ENCODE data around the gene IRF2.

The IRF2 gene

DNA sequence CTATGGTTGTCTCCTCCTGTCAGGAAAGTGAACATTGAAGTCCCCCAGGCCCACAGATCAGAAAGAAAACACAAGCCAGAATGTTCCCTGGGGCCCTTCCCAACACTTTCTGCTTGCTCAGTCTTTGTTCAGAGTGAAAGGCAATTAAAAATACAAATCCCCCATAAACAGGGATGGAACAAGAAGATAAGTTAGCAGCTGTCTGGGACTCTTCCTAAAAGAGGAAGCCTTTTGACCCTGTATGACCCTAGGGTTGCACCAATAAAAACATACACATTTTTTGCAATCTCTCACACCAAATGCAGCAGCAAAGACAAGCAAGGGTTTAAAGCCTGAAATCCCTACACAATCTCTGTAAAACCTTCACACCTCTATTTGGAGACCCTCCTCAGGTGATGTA is 22.6 kb downstream of the IRF2 start:
- in situ Hi-C loops (cut with MboI; ENCODE audit: low sequenced_read_pairs) = no loop called here

DNA sequence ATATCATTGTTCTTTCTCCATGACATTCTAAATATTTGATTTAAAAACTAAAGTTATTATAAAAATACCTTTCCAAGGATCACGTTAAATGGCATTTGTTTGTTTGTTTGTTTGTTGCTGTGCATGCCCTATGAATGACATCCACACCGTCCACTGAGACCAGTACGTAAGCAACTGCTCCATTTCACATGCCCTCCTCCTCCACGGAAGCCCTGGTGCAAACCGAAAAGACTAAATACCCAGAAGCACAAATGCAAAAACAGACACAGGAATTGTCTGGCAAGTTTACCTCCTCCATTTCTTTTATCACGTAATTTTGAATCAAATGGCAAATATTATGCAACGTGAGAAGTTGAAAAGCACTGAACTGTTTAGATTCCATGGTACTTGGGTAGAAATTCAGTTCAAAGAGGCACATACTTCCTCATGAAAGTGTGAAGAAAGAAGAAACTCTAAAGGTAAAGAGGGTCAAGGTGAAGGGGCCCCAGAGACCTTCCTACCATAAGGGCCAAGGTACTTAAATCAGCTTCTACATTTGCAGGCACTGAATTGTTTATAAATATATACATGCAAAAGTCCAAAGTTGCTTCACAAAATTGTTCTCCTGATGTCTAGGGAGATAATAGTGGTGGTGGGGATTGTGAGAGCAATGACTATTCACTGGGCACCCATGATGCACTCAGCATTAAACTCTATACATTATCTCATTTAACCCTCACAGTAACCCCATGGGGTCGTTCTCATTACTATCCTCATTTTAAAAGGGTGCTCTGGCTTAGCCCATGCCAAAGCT is 23.4 kb downstream of the IRF2 start:
- in situ Hi-C loops (cut with MboI; ENCODE audit: low sequenced_read_pairs) = no loop called here

GRCh38 chr4:184450045-184450444 is 24.3 kb downstream of the IRF2 start:
- in situ Hi-C loops (cut with MboI; ENCODE audit: low sequenced_read_pairs) = no loop called here

DNA sequence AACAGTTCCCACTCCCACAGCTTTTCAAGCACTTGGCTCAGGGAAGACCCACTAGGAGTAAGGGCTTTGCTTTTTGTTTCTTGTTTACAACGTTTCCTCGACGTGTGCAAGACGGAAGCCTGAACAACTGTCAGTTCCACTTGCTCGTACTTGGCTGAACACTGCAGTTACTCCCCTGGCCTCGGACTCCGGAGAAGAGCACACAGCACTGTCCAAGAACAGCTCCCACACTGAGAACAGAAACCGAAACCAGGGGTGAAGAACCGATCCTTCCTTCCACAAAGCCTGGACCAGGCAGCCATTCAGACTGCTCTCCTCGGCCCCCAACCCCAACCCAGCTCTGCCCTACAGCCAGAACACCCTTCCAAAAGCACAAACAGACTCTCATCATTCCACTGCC is 25.5 kb downstream of the IRF2 start:
- in situ Hi-C loops (cut with MboI; ENCODE audit: low sequenced_read_pairs) = no loop called here

DNA sequence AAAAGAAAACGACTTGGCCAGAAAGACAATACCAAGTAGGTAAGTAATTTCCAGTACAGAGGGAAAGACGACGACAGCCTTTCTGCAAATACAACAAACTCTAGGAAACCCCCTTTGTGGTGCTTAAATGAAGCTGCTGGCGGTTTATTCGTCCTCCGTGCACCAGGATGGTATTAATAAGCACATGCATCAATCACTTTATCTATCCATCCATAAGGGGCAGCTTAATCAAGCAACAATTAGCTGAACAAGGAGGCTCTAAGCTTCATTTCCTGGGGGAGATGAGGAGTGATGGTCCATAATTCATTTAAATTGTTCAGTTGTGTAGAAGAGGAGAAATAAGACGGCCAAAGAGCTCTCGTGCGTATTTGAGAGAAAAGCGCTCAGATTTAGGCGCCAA is 26.2 kb downstream of the IRF2 start:
- in situ Hi-C loops (cut with MboI; ENCODE audit: low sequenced_read_pairs) = no loop called here

- in situ Hi-C loops (cut with MboI; ENCODE audit: low sequenced_read_pairs) = no loop called here
Measured at GRCh38 chr4:184447664-184448063, 26.7 kb downstream of the IRF2 start.

DNA sequence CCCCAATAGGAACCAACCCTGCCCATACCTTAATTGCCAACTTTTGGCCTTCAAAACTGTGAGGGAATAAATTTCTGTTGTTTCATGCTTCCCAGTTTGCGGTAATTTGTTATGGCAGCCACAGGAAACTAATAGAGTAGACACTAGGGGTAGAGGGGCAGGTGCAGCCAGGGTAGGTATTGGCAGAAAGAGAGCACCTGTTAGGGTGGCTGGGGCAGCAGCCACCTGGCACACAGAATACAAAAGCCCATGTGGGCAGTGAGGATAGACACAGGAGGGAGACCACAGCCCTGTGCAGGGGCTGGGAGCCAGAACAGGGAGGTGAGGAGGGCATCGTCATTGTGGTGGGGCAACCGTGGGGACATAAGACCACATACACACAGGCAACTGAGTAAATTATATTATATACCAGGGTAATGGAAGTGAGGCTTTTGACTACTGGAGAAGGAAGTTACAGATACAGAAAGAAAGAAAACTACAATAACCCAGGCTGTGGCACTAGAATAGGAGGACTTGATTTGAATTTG is 28.2 kb downstream of the IRF2 start:
- in situ Hi-C loops (cut with MboI; ENCODE audit: low sequenced_read_pairs) = no loop called here

- in situ Hi-C loops (cut with MboI; ENCODE audit: low sequenced_read_pairs) = no loop called here
Measured at GRCh38 chr4:184444953-184445309, 29.4 kb downstream of the IRF2 start.

DNA sequence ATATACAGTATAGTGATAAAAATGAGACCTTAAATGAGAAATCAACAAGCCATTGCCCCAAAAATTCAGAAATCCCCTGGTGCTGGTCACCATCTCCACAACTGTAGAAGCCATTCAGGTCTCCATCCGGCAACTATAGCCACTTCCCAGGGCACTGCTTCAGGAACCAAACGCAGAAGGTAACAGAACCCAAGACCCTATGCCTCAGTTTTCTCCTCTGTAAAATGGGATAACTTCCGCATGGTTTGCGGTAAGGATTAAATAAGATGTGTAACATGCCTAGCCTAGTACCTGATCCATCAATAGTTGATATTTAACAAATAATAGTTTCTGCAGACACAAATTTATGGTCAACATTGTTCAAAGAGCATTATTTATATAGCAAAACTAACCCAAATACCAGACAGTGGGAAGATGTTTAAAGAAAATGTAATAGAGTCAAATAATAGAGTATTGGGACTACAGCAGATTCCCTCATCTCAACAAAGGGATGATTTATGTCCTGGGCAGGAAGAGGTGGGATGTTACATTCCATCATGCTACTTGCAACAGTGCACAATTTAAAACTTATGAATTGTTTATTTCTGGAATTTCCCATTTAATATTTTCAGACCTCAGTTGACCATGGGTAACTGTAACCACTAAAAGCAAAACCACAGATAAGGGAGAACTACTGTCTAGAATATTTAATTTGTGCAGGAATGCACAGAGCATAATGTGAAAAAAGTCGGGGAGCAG is 30.0 kb downstream of the IRF2 start:
- in situ Hi-C loops (cut with MboI; ENCODE audit: low sequenced_read_pairs) = no loop called here

DNA sequence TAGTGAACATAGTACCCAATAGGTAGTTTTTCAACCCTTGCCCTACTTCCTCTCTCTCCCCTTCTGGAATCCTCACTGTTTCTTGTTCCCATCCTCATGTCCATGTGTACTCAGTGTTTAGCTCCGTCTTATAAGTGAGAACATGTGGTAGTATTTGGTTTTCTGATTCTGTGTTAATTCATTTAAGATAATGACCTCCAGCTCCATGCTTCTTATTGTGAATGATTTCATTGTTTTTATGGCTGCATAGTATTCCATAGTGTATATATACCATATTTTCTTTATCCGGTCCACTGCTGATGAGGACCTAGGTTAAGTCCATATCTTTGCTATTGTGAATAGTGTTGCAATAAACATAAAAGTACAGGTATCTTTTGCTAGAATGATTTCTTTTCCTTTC is 31.0 kb downstream of the IRF2 start:
- in situ Hi-C loops (cut with MboI; ENCODE audit: low sequenced_read_pairs) = no loop called here

DNA sequence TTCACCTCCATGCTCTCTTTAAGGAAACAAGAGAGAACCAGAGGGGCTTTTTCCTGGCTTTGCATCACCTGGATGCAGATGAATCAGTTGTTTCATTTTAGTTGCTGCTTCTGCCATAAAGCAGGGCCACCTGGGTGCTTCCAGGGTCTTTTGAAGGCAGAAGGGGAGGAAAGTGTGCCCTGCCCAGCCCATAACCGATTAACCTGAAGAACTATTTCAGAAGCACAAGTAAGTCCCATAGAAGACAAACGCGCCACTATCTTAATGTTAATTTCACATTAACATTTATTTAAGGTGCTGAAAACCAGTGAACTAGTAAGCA is 32.1 kb downstream of the IRF2 start:
- in situ Hi-C loops (cut with MboI; ENCODE audit: low sequenced_read_pairs) = no loop called here

GRCh38 chr4:184441461-184442313 is 32.7 kb downstream of the IRF2 start:
- in situ Hi-C loops (cut with MboI; ENCODE audit: low sequenced_read_pairs) = no loop called here

DNA sequence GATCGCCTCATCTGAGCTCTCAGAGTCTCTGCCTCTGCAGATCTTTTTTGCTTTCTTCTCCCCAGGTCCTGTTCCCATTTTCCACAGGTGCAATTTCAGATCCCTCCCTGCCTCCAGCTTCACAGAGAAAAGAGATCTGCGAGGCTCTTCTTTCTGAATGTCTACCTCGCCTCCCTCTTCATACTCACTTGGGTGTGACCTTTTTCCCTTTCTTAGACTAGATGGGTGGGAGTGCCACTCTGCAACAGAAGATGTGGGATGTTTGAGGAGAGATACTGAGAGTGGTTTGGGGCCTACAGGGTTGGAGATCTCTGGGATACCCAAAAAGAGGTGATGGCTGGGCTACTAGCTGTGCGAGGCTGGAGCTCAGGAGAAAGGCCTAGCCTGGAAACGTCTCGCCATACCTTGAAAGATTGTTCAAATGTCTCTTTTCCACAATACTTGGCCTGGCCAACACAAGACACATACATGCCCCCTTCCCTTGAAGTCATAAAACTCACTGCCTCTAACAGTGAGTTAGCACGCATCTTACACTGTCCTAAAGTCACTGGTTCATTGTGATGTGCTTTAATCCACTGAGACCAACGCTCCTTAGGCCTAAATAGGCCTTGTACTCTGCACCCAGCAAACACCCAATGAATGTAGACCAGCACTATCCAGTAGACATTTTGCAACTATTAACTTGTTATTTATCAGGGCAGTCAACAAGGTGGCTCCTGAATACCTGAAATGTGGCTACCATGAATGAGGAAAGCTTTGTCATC is 33.6 kb downstream of the IRF2 start:
- in situ Hi-C loops (cut with MboI; ENCODE audit: low sequenced_read_pairs) = no loop called here

DNA sequence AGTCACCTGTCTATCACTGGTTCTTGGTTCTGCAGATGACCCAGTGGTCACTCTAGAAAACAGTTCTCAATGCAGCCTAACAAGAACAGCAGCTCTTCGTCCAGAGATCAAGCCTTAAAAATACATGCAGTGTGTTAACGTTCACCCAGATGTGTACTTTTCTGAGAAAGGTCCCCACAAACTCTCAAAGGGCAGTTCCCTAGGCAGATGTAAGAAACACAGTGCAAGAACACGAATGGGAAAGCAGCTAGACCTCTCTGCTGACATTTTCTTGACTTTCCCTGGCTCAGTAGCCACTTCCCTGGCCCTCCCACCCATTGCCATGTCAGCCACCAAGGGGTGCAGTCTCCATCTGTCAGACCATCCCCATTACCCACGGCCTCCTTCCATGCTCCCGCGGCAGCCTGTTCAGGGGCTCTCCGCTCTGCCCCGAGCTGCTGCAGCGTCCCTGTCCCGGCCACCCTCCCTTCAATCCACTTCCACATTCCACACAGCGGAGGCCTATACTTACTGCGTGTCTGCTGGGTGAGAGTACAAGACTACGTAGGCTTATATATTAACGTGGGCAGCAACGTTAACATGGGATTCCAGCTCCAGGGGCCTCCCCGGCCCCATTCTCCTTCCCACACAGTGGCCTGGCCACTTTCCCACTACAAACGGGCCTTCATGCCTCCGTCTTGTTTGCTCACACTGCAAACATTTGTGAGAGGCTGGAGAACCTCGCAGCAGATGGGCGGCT is 34.3 kb downstream of the IRF2 start:
- in situ Hi-C loops (cut with MboI; ENCODE audit: low sequenced_read_pairs) = no loop called here

GRCh38 chr4:184439386-184439785 is 35.0 kb downstream of the IRF2 start:
- in situ Hi-C loops (cut with MboI; ENCODE audit: low sequenced_read_pairs) = no loop called here

DNA sequence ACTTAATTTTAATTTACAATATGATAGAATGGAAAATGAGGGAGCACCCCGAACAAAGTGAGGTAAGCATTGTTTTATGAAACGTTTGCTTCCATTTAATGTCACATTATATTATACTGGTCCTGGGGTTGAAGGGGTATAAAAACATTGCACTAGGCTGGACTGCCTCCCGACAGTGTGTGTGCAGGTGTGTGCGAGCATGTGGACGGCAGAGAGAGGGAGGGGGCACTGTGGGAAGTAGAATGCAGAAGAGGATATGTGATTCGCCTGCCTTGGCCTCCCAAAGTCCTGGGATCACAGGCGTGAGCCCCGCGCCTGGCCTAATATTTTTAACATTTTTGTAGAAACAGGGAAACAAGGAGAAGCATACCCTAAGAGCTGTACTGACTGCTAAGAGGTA is 36.0 kb downstream of the IRF2 start:
- in situ Hi-C loops (cut with MboI; ENCODE audit: low sequenced_read_pairs) = no loop called here

DNA sequence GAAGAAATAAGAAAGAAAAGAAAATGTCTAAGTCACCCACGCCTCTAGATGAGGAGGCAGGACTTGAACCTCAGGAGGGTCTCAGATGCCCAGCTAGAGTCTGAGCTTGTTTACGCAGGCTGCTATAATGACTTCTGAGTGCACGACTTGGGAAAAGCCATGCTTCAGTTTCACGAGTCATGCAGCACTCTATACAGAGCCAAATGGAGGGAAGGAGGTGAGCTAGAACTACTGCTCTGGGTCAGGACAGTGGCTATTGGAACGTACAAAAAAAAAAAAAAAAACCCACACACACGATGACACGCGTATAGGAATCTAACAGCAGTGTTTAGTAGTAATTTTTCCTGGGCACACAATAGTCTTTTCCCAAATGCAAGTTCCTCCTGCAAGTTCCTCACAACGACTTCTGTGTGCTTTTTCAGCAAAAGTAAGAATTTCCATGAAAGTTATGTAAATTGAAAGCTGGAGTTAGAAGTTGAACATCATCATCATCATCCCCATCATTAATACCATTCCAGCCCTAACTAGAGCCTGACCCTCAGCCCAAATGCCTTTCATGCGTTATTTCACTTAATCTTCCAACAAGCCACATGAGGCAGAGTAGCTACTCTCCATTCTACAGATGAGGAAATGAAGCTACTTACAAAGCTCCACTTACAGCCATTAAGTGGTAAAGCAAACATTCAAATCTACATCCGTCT is 36.6 kb downstream of the IRF2 start:
- in situ Hi-C loops (cut with MboI; ENCODE audit: low sequenced_read_pairs) = no loop called here

DNA sequence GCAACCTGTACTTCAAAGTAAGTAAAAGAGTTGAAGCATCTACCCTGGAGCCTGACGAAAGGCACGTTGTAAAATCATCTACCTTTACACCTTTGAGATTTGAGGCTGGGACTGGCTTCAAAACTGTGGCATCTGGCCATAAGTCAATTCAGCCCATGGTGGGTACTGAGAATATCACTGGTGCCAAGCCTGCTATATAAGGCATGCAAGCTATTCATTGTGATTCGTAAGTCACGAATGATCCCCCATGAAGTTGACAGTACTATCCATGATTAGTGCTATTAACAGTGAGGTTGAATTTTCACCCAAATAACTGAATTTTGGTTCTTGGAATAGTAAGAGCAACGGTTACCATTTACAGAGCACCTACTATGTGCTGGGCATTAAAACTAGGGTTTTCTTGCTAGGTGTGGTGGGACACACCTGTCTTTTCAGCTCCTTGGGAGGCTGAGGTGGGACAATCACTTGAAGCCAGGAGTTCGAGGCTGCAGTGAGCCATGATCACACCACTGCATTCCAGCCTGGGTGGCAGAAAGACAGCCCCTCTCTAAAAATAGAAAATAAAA is 39.8 kb downstream of the IRF2 start:
- in situ Hi-C loops (cut with MboI; ENCODE audit: low sequenced_read_pairs) = no loop called here

DNA sequence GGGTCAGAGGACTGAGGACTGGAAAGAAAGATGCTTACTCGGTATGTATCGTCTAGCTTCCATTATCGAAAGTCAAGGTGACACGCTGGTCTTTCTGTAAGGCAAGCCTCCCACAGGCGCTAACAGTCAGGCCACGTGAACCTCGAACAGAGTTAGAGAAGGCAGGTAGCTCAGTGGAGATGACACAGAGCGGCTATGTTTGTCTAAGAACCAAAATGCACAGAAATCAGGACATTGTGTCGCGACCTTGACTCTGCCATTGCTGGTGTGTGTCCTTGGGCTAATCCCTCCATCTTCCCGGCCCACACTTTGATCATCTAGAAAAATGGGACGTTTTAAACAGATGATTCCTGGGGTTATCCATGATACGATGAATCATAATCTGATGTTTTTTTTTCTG is 40.3 kb downstream of the IRF2 start:
- in situ Hi-C loops (cut with MboI; ENCODE audit: low sequenced_read_pairs) = no loop called here
